NOMO-1 treated with DMSO at 0.1 percent for 48 hours (cell line): ENCODE measurements around the gene MTUS2.
"Not testable (repeated sequence)": the region's sequence is repeated elsewhere in the genome, so short reads cannot be mapped to it uniquely, and the experiment has no call there.

ENCODE experiments used
- DNase-seq: peaks from one replicate; lab custom pipeline; 2025; ENCODE audit not compliant: unreplicated experiment; lab: John Stamatoyannopoulos, UW

The MTUS2 gene

DNA sequence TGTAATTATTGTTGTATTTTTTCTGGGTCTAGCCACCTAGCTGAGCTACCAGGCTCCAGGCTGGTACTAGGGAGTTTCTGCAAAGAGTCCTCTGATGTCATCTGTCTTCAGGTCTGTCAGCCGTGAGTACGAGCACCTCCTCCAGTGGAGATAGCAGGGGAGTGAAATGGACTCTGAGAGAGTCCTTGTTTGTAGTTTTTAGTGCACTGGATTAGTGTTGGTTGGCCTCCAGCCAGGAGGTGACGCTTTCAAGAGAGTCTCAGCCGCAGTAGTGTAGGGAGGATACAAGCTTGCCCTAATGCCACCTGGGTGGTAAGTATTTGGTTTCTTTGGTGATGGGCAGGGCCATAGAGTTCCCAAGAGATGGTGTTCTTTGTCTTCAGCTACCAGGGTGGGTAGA is 390.5 kb downstream of the MTUS2 start:
- no peak for DNase-seq

DNA sequence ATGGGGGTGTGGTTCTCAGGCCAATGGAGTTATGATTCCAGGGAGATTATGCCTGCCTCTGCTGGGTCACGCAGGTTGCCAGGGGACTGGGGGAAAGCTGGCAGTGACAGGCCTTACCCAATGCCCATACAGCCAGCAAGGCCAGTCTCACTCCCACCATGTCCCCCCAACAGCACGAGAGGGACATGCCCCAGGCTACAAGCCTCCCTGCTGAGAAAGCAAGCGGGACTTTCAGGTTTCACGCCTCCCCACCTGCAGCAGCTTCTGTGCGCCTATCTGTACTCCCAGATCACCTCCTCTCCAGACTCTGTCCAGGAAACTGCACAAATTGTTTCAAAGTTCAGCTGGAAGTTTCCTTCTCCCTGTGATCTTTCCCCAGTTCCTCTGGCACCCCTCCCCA is 391.0 kb downstream of the MTUS2 start:
- not testable (repeated sequence) for DNase-seq

DNA sequence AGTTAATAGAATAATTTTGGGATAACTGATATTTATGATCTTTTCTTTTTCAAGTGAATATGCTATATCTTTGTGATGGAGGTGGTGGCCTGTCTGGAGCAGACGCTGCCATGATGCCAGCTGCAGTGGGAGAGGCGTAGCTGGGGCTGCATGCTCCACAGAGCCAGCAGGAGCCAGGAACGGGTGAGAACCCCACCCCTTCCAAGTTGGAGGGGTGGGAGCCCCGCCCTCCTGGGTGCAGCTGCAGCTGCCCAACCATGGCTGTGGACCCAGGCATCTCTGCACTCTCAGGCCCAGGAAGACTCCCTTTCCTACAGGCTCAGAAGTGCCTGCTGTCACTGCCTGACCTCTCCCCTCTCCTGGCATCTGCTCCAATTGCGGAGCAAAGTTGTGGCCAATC is 402.3 kb downstream of the MTUS2 start:
- DNase-seq, result no peak

DNA sequence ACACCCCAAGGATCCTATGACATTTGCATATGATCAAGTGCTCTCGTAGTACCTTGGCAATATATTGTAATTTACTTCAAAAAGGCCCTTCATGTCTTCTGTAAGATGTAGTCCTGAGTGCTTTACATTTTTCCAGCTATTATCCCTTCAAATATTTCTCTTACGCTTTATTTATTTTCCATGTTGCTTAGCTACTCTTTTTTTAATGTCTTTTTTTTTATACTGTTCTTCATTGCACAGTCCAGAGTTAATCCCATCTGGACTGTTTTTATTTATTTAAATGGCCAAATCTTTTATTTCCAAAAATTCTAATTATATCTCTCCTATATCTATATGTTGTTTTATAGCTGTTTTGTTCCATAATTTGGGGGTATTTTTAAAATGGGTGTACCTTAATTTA is 404.1 kb downstream of the MTUS2 start:
- no peak for DNase-seq

DNA sequence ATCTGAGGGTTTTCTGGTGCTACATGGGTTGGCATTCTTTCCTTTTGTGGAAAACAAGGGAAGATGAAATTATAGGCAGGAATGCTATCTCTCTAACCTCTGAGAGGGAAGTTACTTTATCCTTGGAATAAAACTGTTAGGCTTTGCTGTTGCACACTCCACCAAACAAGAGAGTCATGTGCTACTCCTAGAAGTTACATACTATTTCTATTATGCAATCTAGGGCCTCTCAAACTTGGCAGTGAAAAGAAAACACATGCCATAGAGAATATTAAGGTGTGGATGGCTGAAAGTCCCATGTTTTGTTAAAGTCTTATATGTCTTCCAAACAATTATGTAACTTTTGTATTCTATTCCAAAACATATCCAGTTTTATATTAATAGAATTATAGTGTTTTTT is 407.4 kb downstream of the MTUS2 start:
- no peak for DNase-seq

DNA sequence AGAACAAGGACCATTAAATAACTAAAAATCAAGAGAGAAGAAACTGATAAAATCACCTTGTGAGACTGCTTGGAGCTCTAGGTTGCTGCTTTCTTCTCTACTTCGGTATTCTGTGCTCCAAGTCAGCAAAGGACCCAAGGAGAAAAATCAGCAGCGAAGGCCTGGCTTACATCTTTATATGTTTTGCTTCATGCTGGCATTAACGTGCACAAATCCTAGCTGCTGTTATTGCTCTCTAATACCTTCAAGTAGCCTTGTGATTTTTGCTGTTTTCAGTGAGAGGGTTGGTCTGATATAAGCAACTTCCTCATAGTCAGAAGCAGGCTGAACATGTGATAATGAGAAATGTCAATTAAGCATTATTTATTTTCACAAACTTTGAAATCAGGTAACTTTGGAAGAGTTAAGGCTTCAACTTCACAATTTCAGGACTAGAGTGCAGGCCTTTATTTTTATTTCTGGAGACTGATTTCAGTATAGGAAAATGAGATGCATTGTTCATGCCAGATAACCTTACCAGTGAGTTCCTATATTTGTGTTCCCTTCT is 410.2 kb downstream of the MTUS2 start:
- DNase-seq, result no peak

DNA sequence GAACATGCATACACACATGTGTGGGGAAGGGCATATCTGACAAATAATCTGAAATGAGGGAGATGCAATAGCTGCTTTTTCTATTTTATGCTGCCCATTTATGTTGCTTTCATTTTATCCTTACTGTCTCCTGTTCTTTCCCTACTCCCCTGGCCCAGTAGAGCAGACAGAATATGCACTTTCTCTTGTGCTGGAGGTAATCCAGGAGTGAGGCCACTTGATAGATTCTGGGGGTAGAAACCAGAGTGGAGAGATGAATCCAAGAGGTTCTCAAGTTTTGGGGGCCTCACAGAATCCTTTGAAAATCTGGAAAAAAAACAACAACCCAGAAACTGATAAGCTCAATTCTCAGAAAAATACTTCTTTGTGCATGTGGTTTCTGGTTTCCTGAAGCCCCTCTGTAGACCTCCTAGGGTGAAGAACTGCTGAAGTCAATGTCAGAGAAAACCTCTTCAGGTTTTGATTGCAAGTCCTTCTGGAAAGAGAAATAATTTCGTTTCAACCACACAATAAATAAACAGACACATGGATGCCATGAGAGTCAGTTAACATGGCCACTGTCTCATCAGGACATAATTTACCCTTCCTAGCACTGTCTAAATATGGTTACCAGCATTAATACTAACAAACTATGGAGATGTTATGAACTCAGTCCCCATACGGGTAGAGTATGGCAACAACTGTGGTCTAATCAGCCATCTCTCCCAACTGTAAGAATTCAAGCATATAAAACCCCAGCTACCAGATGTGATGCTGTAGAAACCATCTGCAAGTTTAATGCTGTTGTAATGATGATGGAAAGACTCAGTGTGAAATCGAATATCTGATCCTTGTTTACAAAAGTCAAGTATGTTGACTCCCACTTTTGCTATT is 419.8 kb downstream of the MTUS2 start:
- no peak for DNase-seq

DNA sequence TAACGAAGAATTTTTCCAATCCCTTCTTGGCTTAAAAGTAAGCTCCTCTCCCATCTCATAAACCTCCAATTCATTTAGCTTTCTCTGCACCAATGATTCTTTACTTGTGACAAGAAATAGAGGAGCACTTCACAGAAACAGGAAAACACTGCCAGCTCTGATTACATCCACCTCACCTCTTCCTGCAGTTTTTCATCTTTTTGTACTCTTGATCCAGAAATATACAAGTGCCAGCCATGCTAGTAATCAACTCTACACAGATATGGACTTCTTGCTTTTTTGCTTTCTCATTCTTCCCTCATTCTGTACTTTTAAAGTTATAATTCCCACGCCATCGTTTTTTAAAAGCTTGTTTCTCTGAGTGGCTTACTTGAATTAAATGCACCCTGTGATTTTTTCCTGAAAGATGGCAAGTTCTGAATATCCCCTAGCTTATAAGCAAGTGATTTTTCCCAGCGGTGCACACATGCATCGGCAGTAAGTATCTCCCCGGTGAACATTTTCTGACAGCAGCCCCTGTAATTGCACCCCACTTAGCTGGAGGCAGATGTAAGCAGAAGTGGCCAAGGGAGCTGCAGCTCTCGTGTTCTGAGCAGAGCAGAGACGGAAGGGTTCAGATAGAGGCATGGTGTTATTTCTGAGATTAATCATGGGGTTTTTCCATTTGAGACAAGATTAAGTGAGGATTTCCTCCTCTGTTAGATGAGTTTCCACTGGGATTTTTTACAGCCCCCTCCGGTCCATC is 434.7 kb downstream of the MTUS2 start:
- DNase-seq, result no peak

DNA sequence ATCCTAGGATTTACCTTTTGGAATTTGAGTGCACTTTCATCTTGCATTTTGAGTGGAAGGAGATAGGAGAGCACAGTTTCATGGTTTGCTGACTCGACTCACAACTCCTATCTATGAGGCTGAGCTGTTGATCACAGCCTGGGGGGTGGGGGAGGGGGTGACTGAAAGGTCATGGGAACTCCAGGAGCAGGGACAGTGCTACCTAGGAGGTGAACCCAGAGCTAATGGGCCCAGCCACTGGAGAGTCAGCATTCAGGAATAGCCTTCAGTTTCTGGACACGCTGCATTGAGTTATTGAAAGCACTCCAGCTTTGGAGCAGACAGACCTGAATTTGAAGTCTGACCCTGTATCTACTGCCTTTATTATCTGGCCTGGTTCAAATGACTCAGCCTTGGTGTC is 435.4 kb downstream of the MTUS2 start:
- DNase-seq, result no peak

DNA sequence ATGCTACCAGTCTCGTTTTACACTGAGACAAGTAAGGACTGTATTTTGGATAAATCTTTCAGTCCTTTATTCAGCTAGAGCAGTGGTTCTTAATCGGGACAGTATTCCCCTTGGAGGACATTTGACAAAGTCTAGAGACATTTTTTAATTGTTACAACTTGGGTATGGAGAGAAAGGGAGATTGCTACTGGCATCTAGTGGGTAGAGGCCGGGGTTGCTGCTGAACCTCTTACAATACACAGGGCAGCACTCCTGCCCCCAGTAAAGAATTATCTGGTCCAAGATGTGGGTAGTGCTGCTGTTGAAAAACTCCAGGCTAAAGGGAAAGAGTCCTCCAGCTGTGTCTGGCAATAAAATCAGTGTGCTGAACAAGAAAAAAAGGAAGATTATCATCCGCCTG is 440.5 kb downstream of the MTUS2 start:
- DNase-seq, result peak; percentile 2

DNA sequence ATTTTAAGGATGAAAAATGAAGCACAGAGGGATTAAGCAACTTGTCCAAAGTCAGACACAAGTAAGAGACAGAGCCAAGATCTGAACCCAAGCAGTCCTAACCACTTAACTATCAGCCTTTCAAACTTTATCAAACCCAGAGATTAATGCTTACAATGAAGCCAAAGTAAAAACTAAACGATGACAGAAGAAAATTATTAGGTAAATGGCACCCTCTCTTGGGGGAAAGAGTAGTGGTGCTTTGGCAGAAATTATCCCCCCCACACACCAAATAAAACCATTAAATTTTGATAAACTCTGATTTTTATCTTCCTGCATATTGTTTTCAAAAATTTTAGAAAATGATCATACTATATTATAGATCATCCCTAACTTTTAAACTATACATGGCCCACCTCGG is 446.1 kb downstream of the MTUS2 start:
- no peak for DNase-seq

DNA sequence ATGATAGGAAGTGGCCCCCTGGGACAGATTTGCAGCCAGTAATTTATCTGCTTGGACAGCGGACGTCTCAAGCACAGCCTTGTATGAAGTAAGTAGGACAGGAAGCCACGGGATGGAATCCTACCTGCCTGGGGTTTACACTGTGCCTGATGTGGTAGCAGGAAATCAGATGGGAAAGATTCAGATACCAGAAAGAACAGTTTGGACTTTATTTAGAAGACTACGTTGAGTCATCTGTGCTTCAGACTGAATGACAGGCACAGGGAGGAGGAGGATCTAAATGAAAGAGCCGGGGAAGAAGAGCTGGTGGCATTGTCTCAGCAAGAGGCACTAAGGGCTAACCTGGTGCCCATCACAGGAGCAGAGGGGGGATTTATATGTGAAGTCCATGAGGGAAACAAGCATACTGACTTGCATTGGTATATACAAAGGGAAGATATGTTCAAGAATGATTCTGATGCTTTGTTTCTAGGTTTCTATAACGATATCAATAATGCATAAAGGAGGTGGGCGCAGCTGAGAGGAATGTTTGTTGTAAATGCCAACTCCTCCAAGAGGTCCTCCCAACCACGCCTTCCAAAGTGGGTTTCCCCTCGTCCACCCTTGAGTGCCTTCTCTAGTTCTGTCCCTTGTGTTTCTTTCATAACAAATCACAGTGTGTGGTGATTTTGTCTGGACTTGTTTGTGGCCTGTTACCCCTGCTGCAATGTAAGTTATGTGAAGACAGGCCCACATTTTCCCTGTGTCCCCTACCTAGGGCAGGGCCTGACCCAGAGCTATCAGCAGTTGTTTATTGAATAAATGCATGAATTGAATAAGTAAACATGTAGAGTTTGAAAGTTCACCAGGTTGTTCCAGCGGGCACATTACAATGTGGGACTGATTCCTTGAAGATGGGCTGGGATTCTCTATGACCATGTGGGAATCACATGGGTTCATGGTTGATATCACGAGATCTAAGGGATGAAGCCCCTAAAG is 446.9 kb downstream of the MTUS2 start:
- DNase-seq, result no peak

DNA sequence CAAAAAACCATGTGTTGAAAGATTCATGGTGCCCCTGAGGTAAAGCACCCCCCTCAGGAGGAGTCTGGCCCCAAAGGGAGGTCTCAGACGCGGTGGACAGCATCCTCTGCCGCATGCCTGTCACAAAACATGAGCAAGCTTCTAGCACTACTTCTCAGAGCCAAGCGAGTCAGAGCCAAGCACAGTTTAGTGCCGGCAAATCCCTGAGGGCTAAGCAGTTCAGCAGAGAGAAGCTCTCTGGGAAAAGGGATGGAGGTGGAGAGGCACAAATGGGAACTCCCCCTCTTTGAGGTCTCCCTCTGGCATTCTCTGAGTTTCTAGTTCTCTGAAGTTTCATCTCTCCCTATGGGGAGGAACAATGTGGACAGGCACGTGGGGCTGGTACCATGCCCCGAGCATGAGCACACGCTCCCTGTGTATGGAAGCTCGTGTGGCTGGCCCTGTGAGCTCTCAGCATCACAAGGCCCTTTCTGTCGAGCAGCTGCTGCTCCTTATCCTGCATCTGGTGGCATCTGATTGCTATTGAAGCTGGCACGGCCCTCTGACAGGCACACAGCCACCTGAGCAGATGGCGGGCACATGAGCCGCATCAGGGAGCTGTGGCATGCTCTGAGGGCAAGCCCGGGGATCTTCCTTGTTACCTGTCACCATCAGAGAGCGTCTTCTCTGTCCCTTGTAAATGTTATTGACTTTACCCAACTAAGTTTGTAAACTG is 450.3 kb downstream of the MTUS2 start:
- DNase-seq, result no peak

DNA sequence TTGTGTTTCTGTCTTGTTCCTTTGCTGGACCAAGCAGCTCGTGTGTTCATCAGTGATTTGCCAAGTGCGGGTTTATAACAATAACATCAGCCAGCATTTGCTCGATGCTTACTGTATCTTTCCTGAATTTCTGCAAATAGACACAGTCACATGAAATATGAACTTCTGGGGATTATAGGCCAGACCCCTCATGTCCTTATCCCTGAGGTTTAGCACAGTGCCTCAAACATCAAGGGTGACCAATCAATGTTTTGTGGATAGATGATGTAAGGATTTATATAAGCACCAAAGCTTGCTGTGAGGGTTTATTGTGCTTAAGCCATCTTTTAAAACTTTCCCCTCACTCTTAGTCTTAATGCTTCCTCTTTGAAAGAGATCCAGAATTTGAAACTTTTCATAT is 451.5 kb downstream of the MTUS2 start:
- no peak for DNase-seq

DNA sequence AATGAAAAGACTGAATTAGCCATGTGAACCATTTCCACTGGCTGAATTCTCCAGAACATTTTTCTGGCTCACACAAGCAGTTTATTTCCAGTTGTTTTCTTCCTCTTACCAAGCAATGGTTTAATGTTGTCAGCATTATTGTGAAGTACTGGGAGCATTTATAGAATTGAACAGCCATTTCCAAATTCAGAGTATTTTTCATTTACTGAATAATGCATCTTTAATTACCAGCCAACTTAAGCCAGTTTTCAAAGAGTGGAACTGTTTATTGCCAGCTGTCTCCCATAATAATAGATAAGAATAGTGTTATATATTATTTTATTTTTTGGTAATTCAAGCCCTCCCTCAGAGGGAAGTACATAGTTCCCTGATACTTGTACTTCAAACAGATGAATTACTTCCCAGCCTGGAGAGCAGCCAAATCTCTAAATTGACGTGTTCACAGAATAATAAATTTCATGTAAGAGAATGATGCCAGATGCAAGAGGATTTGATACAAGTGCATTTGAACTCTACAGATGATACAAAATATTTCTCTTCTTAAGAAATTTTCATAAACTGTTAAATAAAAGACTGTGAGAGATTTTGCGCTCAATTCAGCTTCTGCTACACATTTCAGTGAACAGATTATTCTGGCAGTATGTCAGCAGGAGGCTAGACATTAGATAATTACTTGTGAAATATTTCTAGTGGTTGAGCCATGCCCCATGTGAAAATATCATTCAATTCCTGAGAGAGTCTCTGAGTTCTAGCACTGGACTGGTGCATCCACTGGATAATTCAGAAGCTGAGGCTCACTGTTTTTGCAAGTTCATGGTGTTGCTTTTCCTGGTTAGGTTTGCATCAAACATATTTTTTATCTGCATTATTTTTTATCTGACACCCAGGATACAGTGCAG is 459.5 kb downstream of the MTUS2 start:
- no peak for DNase-seq

DNA sequence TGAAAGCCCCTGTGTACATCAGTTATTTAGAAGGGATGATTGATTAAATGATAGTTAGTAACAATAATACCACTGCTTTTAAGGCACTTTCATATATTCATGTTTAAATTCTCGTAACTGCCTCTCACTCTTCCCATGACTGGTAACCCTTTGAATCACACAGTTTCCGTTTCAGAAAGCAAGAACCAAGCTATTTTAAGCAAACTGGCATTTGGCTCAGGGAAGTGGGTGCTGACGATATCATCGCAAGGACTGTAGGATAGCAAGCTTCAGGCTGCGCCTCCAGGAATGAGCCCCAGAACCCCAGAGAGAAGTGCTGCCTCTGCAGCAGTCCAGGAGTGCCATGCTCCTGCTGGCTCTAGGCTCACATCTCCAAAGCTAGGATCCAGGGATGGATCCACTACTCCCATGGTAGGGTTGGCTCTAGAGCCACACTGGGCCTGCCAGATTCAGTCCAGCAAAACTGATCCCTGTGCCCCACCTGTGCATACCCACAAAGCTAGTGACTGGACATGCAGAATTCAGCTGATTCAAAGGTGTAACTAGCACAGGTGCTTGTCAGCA is 461.9 kb downstream of the MTUS2 start:
- DNase-seq, result no peak

DNA sequence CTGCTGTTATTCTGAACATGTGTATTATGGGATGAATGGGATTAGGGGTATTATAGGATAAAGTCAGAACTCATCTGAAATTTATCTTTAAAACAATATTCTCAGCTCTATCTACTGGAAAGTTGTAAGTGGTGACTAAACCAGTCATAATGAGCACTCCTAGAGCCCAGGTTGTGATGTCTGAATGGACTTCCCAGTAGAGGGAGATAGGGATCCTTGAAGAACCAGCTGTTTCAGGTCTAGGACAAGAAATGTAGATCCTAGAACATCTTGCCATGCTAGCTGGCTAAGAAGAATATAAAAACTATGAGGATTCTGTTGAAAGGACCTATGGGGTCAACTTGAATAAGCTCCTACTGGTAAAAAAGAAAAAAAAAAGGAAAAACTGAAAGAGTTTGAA is 464.6 kb downstream of the MTUS2 start:
- no peak for DNase-seq

DNA sequence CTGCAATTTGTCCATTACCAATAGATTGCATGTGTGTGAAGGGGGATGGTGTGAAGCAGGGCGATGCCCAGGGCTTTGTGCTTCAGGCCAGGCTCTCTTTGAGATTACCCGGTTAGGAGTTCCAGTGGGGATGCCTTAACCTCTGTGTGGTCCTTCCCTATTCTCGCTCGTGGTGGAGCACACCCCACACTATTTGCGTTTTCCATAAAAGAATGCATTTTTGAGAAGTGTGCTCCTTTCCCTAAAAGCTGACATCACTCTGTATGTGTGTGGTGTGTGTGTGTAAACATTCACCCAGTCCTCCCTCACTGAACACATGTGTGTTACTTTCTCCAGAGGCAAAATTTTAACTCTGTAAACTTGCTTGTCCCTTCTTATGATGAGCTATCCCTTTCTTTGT is 467.1 kb downstream of the MTUS2 start:
- no peak for DNase-seq

DNA sequence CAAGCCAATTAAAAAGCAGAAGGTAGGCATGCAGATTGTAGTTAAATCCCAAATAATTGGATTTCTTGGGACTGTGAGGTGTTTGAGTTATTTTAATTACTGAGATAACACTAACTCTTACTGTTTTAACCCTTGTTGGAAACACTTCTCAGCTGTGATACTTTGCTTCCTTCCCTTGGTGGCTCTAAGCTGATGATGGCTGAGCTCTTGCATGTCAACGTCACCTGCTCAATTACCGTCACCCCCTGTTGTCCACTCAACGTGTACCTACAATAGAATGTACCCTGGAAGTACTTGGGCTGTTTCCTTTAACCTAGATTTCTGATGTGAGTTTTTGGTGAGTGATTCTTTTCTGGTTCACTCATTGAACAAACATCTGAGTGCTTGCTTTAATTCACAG is 471.9 kb downstream of the MTUS2 start:
- no peak for DNase-seq
